Hepatic stellate cell (primary cell): ENCODE results near the gene HLA-B.
"Not testable (repeated sequence)": the region's sequence is repeated elsewhere in the genome, so short reads cannot be mapped to it uniquely, and the experiment has no call there.

Experiments used
- DNase-seq: peaks from one replicate; pipeline ENCODE4 v3.0.0; 2011; ENCODE audit warnings: low spot score

The HLA-B gene

DNA sequence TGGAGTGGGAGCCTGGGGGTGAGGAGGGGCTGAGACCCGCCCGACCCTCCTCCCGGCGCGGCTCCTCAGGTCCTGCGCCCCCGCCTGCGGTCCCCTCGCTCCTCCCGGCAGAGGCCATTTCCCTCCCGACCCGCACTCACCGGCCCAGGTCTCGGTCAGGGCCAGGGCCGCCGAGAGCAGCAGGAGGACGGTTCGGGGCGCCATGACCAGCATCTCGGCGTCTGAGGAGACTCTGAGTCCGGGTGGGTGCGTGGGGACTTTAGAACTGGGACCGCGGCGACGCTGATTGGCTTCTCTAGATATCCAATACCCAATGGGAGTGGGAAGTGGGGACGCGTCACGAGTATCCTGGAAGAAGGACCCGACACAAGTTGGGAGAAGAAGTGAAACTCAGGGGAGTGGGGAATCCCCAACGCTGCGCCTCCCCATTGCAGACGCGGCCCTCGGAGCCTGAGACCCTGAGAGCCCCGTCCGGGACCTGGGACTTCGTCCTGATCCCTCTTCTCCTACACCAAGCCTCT is at the start of gene HLA-B:
HLA-B (minus strand) TSS at position 234 of the 521 bp plus-strand sequence; CDS start at position 213, 21 bp downstream.
- peak; percentile 73 for DNase-seq

DNA sequence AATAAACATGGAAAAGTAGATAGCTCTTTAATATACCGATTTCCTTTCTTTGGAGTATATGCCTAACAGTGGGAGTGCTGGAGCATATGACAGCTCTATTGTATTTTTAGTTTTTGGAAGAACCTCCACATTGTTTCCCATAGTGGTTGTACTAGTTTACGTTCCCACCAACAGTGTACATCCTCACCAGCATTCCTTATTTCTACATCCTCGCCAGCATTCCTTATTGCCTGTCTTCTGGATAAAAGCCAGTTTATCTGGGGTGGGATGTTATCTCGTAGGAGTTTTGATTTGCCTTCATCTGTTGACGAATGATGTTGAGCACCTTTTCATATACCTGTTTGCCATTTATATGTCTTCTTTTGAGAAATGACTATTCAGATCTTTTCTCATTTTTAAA is 49.0 kb upstream of the HLA-B start:
- DNase-seq, result no peak

GRCh38 chr6:31404061-31404364 is 47.0 kb upstream of the HLA-B start:
- DNase-seq, result not testable (repeated sequence)

- peak; percentile 98 for DNase-seq
Observed at GRCh38 chr6:31403283-31404060, 46.5 kb upstream of the HLA-B start, which contains the start of gene MICA. MICA (plus strand) TSS chr6:31403595; CDS start chr6:31403633, 38 bp downstream.

- DNase-seq, result peak; percentile 22
Observed at GRCh38 chr6:31402324-31403282, 45.6 kb upstream of the HLA-B start.

GRCh38 chr6:31401403-31401802 is 44.4 kb upstream of the HLA-B start:
- peak; percentile 38 for DNase-seq

- peak; percentile 35 for DNase-seq
Observed at GRCh38 chr6:31400467-31401289, 43.7 kb upstream of the HLA-B start.

DNA sequence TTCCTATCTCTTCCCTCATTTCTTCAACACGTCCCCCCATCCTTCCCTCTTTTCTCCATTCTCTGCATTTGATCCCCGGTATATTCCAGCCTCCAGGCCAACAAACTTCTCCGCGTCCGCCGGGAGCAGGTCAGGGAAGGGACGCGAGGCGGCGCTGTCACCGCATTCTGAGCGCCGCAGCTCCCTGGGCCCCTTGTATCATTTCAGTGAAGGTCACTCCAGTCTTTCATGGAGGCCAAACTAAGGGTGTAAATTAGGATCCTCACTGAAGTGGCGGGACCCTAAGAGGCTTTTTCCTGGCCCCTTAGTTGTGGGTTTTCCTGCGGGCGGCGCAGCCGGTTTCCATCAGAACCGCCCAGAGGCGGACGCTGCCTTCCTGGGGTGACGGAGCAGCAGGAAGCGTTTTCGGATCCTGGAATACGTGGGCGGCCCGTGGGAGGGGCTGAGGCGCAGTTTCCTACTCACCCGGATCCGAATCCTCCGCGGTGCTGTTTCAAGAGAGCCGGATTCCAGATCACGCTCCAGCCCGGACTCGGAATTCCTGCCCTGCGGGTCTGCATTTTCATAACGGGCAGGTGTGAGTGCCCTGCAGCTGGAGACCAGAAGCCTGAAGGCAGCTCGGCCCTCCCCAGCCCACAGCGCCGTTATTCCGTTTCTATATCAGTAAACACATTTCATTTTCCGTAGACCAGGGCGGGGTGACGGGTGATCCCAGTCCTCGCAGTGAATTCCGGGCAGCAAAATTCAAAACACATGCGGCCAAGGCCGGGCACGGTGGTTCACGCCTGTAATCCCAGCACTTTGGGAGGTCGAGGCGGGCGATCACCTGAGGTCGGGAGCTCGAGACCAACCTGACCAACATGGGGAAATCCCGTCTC is 42.8 kb upstream of the HLA-B start:
- peak; percentile 89 for DNase-seq

DNA sequence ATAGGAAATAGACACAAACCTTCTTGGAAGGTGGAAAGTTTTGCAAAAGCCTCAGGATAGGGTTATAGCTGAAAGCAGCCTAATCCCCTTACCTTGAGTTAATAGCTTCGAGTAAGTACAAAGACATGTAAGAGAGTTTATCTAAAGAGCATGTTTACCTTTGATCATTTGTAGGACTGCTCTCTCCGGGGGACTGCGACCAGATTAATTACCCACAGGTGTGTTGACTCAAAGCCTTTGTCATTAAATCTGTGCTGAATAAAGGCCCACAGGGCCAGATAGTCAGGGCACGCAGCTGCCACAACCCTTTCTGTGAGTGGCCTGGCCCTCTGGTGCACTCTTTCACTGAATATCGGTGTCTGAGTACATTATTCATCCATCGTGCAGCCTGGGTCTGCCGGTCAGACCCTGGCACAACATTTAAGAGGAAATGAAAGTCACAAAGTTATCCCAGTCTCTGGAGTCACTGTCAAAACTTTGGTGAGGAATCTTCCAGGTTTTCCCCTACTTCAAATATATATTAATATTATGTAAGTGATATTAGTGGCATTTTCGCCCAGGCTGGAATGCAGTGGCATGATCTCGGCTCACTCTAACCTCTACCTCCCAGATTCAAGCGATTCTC is 41.0 kb upstream of the HLA-B start:
- no peak for DNase-seq

- DNase-seq, result not testable (repeated sequence)
Observed at GRCh38 chr6:31397153-31397499, 40.1 kb upstream of the HLA-B start.

GRCh38 chr6:31396422-31397152 is 39.6 kb upstream of the HLA-B start:
- DNase-seq, result peak; percentile 66

GRCh38 chr6:31395832-31396231 is 38.9 kb upstream of the HLA-B start:
- no peak for DNase-seq

- no peak for DNase-seq
Observed at GRCh38 chr6:31394381-31394780, 37.4 kb upstream of the HLA-B start.

- DNase-seq, result no peak
Observed at GRCh38 chr6:31393932-31394331, 37.0 kb upstream of the HLA-B start.

DNA sequence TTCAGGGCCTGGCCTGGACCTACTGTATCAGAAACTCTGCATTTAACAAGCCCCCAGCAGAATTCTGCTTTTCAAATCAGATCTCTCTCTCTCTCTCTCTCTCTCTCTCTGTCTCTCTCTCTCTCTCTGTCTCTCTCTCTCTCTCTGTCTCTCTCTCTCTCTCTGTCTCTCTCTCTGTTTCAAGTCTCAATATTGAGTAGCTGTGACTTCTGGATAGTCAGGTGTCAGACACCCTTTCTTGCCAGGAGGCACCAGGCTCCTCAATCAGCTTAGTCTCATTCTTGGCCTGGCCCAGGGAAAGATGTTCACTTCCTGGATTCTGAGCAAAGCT is 32.8 kb upstream of the HLA-B start:
- not testable (repeated sequence) for DNase-seq

DNA sequence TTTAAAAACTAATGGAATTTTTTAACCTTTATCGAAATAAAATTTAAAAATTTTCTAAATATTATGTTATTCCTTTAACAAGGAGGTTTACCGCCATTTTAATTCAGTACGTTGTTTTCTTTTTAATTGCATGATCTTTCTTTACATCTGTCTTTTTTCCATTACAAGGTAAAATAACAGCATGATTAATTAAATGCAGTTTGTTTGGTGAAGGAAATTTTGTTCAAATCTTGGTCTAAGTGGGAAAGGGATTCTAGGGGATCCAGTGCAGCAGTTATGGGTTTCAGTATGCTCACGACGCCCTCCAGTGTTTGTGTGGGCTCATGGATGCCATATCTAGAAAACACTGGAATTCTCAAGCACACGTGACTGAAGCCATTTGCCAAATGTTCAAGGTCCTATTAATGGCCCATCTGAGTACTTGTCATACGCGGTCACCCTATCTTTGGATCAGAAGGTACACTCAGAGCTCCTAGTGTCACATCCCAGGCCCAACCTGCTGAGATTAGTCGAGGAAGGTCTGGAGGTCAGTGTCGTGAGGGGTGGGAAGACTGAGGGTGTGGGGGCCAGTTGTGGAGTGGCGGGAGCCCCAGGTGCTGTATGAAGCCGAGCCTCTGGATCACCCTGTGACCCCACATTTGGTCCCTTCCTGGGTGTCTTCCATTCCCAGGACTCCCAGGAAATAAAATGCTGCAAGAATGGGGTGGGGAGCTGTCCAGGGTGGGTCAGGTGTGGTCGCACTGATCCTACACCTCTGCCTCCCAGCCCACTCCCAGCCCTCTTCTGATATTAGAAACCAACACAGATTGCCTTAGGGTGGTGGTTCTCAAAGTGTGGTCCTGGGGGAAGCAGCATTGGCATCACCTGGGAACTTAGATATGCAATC is 32.2 kb upstream of the HLA-B start:
- DNase-seq, result not testable (repeated sequence)

DNA sequence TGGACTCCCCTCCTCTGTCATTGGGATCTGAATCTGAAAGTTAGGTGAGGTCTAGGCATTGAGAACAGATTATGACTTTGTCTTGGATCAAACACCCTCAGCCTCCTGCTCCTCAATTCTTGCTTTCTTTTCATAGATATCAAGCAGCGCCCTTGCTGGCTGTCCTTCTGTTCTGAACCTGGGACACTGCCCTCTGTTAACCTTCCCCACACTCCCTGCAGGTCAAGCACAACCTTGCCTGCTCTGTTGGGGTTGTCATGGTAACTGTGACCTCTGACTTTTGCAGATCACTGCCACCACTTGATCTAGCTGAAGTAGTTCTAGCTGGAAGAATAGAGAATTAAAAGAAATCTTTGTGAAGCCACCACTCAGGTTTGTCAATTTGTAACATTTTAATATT is 30.0 kb upstream of the HLA-B start:
- no peak for DNase-seq

DNA sequence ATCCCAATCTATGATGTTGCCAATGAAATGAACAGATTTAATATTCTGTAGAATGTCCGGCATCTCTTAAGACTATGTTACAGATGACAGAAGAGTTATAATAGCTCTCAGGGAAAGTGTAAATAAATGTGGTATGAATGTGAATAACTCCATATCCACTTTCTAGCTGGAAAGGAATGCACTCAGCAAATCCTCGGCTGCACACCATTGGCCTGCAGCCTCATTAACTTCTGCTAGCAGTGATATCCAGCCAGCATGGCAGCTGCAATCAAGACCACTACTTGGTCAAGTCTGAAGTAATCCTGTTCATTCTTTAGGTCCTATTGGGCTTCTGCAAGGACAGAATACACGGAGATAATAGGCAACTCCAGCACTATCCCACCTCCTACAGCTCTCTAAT is 29.1 kb upstream of the HLA-B start:
- DNase-seq, result no peak

DNA sequence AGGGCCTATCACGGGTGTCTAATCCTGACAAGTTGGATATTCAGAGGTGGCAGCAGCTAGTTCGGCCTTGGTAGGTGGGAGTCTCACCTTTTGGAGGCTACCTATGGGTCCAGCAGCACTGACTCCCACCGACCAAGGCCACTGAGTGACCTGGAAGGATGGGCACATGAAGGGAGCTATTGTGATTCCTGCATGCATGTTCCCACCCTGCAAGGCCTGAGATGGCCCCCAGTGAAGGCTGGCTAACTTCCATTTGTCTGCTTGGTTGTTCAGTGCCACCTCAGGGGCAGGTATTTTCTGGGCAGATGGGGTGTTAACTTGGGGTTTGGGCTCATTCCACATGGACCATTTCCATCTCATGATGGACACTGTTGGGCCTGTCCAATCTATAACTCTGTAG is 28.1 kb upstream of the HLA-B start:
- DNase-seq, result no peak
